Kidney epithelial cell (primary cell): Measurements from ENCODE around the gene SSNA1. TPM values are rescaled to one million over a fixed set of nuclear protein-coding genes. Genes with fewer than 3 reads are reported as not detected.

Source experiments
- DNase-seq: peaks from one replicate; pipeline ENCODE4 v3.0.0-alpha.2; 2010; ENCODE audit warnings: low read depth
- H3K27me3 ChIP-seq: 2 replicates; pipeline ENCODE4 v1.6.0; 2011; ENCODE audit warnings: low read length; ENCODE audit not compliant: control insufficient read depth, insufficient read depth
- H3K36me3 ChIP-seq: 2 replicates; pipeline ENCODE4 v1.5.1; 2011; ENCODE audit warnings: low read length; ENCODE audit not compliant: control insufficient read depth, insufficient read depth
- H3K4me3 ChIP-seq: 2 replicates; pipeline ENCODE4 v1.5.1; 2011; ENCODE audit warnings: low read depth, mild to moderate bottlenecking, control low read depth, low read length
- CTCF ChIP-seq: IDR thresholded peaks from 2 replicates; pipeline ENCODE4 v1.5.1; 2011; ENCODE audit warnings: mild to moderate bottlenecking, moderate library complexity, low read length, control low read depth, inconsistent platforms; ENCODE audit not compliant: insufficient read depth, poor library complexity, severe bottlenecking
- total RNA-seq: library from RNA; depleted of rRNA; stranded (reverse); fragments of >200 nt; gene quantifications from 2 replicates; pipeline ENCODE4 v1.2.3, GENCODE V29; 2015

SSNA1 gene
- total RNA-seq, 1 donor from 2014 or later: 95.1 TPM

GRCh38 chr9:137190315-137190856 is 1.9 kb downstream of the SSNA1 start:
- Histone ChIP-seq H3K36me3 (no peaks in the 10 kb centered on the region), H3K4me3 (no peak overlapping the region), H3K27me3 (no peaks in the 10 kb centered on the region)
- TF ChIP-seq CTCF: peak; percentile 6
- no peak for DNase-seq

GRCh38 chr9:137191245-137191644 is 2.8 kb downstream of the SSNA1 start:
- H3K27me3 ChIP-seq: no peaks in the 10 kb centered on the region
- H3K4me3 ChIP-seq: no peak overlapping the region
- TF ChIP-seq CTCF: no peak
- H3K36me3 ChIP-seq: no peaks in the 10 kb centered on the region
- DNase-seq: no peak

- Histone ChIP-seq H3K36me3 (no peaks in the 10 kb centered on the region), H3K27me3 (no peaks in the 10 kb centered on the region), H3K4me3 (no peak overlapping the region)
- no peak for DNase-seq
- TF ChIP-seq CTCF: no peak
Measured at GRCh38 chr9:137191691-137192447, 3.4 kb downstream of the SSNA1 start.

- no peak for TF ChIP-seq CTCF
- H3K27me3 ChIP-seq: no peaks in the 10 kb centered on the region
- no peak overlapping the region for H3K4me3 ChIP-seq
- H3K36me3 ChIP-seq: no peaks in the 10 kb centered on the region
- no peak for DNase-seq
Measured at GRCh38 chr9:137192448-137192780, 3.9 kb downstream of the SSNA1 start.

GRCh38 chr9:137192859-137193258 is 4.4 kb downstream of the SSNA1 start:
- no peak for TF ChIP-seq CTCF
- no peak for DNase-seq
- H3K36me3 ChIP-seq: no peaks in the 10 kb centered on the region
- no peak overlapping the region for H3K4me3 ChIP-seq
- no peaks in the 10 kb centered on the region for H3K27me3 ChIP-seq

GRCh38 chr9:137193771-137194170 is 5.3 kb downstream of the SSNA1 start:
- Histone ChIP-seq H3K4me3 (no peak overlapping the region), H3K36me3 (no peaks in the 10 kb centered on the region), H3K27me3 (no peaks in the 10 kb centered on the region)
- no peak for DNase-seq
- no peak for TF ChIP-seq CTCF
